Activated B cell treated with CpG ODN at 0.5 μM for 24 hours (primary cell): Measurements from ENCODE around the gene CNTN4. TPM values are rescaled to one million over a fixed set of nuclear protein-coding genes. Genes with fewer than 3 reads are reported as not detected.

Experiments used
- ATAC-seq: fragments of 200-7000 bp; cut with Tn5 transposase; one replicate; pipeline ENCODE4 v1.10.0; 2021; ENCODE audit warnings: low read depth, mild to moderate bottlenecking, moderate library complexity
- CTCF ChIA-PET: fragments of 350-600 bp; sonication (Branson Sonifier 250); formaldehyde crosslinking; loops from one replicate; lab custom pipeline; 2021; ENCODE audit warnings: antibody characterized with exemption; lab: Charles Lee
- POLR2A ChIA-PET: fragments of 350-600 bp; sonication (Branson Sonifier 250); formaldehyde crosslinking; loops from one replicate; lab custom pipeline; 2021; ENCODE audit warnings: antibody characterized with exemption; lab: Charles Lee
- DNase-seq: peaks from one replicate; pipeline ENCODE4 v3.0.0; 2022
- H3K27ac Mint-ChIP-seq: one replicate; pipeline ENCODE4 v1.8.0; 2020; ENCODE audit warnings: mixed read lengths
- H3K27me3 Mint-ChIP-seq: one replicate; pipeline ENCODE4 v1.8.0; 2021; ENCODE audit warnings: mixed read lengths
- H3K36me3 Mint-ChIP-seq: one replicate; pipeline ENCODE4 v1.8.0; 2021; ENCODE audit warnings: low read depth, mixed read lengths
- H3K4me1 Mint-ChIP-seq: one replicate; pipeline ENCODE4 v1.8.0; 2021; ENCODE audit warnings: mixed read lengths
- H3K4me3 Mint-ChIP-seq: one replicate; pipeline ENCODE4 v1.8.0; 2020; ENCODE audit warnings: mild to moderate bottlenecking, mixed read lengths
- H3K9me3 Mint-ChIP-seq: one replicate; pipeline ENCODE4 v1.8.0; 2020; ENCODE audit warnings: mixed read lengths
- intact Hi-C: fragments of 100-400 bp; cut with micrococcal nuclease; formaldehyde crosslinking; loops from one replicate; pipeline ENCODE4 v1.15.1; 2024
- total RNA-seq: library from RNA; stranded (reverse); gene quantifications from 2 replicates; pipeline ENCODE4 v1.2.3, GENCODE V29; 2022
- TF ChIP-seq, protein P1 (sequence below): fragments of 200-600 bp; IDR thresholded peaks from one replicate; pipeline ENCODE4 v1.8.0; 2022; ENCODE audit warnings: antibody characterized with exemption, mild to moderate bottlenecking

Gene CNTN4
- total RNA-seq, 1 donor from 2014 or later, result not detected

DNA sequence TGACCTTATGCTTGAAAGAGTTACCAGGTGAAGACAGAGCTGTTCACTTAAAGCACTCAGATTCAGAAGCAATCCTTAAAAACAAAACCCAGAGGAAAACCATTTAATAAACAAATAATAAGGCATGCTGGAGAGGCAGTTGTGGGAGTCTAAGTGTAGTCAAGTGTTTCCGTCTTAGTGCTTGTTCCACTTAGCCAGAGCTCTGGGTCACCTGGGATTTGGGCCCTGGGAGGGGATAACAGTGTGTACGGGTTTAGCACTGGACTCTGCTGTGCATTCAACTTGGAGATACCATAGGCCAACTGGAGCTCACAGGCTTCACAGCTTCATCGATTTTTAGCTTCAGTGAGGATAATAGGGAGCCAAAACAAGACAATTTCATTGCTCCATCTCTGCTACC, 444.6 kb downstream of the CNTN4 start:
- intact Hi-C loops, result no loop called here
- ChIA-PET CTCF (no interaction called here), POLR2A (no interaction called here)
- DNase-seq (no peak), ATAC-seq (no peak)
- Mint-ChIP-seq H3K4me1 (no peaks in the 10 kb centered on the region), H3K9me3 (peaks cover 2% of the 10 kb centered on the region), H3K27ac (no peak overlapping the region), H3K36me3 (no peaks in the 10 kb centered on the region), H3K4me3 (no peak overlapping the region), H3K27me3 (no peaks in the 10 kb centered on the region)
- TF ChIP-seq, protein P1, sequence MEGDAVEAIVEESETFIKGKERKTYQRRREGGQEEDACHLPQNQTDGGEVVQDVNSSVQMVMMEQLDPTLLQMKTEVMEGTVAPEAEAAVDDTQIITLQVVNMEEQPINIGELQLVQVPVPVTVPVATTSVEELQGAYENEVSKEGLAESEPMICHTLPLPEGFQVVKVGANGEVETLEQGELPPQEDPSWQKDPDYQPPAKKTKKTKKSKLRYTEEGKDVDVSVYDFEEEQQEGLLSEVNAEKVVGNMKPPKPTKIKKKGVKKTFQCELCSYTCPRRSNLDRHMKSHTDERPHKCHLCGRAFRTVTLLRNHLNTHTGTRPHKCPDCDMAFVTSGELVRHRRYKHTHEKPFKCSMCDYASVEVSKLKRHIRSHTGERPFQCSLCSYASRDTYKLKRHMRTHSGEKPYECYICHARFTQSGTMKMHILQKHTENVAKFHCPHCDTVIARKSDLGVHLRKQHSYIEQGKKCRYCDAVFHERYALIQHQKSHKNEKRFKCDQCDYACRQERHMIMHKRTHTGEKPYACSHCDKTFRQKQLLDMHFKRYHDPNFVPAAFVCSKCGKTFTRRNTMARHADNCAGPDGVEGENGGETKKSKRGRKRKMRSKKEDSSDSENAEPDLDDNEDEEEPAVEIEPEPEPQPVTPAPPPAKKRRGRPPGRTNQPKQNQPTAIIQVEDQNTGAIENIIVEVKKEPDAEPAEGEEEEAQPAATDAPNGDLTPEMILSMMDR, result no peak

DNA sequence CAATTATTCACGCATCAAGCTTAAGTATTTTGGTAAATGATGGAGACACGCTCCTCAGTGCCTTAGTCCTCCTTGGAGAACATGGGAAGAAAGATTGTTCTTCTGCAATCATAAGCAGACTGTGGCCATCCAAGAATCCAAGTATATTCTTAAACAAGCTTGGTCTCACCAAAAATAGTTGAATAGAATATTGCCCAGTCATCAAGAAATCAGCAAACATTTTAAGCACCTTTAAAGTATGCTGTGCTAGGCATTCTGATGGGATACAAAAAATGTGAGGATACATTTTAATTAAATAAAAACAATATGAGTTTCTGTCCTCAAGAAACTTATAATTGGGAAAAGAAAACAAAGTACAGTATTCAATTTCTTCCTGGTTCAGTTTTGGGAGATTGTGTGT, 445.5 kb downstream of the CNTN4 start:
- H3K4me3 Mint-ChIP-seq, result no peak overlapping the region
- ChIA-PET CTCF (no interaction called here), POLR2A (no interaction called here)
- no peaks in the 10 kb centered on the region for H3K4me1 Mint-ChIP-seq
- no peak for ATAC-seq
- no peaks in the 10 kb centered on the region for H3K36me3 Mint-ChIP-seq
- H3K9me3 Mint-ChIP-seq, result peaks cover 4% of the 10 kb centered on the region
- intact Hi-C loops, result no loop called here
- DNase-seq, result no peak
- no peaks in the 10 kb centered on the region for H3K27me3 Mint-ChIP-seq
- no peak overlapping the region for H3K27ac Mint-ChIP-seq
- TF ChIP-seq, protein P1, result no peak

DNA sequence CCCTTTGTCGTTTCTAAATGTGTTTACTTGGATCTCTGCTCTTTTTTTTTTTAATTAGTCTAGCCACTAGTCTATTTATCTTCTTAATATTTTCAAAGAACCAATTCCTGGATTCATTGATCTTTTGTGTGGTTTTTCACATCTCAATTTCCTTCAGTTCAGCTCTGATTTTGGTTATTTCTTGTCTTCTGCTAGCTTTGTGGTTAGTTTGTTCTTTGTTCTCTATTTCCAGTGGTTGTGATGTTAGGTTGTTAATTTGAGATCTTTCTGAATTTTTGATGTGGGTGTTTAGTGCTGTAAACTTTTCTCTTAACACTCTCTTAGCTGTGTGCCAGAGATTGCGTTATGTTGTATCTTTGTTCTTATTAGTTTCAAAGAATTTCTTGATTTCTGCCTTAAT, 446.1 kb downstream of the CNTN4 start:
- DNase-seq (no peak), ATAC-seq (no peak)
- no peaks in the 10 kb centered on the region for H3K27me3 Mint-ChIP-seq
- ChIA-PET POLR2A (no interaction called here), CTCF (no interaction called here)
- no peak overlapping the region for H3K4me3 Mint-ChIP-seq
- peaks cover 4% of the 10 kb centered on the region for H3K9me3 Mint-ChIP-seq
- TF ChIP-seq, protein P1, result no peak
- no peaks in the 10 kb centered on the region for H3K4me1 Mint-ChIP-seq
- no peaks in the 10 kb centered on the region for H3K36me3 Mint-ChIP-seq
- no peak overlapping the region for H3K27ac Mint-ChIP-seq
- intact Hi-C loops, result no loop called here

DNA sequence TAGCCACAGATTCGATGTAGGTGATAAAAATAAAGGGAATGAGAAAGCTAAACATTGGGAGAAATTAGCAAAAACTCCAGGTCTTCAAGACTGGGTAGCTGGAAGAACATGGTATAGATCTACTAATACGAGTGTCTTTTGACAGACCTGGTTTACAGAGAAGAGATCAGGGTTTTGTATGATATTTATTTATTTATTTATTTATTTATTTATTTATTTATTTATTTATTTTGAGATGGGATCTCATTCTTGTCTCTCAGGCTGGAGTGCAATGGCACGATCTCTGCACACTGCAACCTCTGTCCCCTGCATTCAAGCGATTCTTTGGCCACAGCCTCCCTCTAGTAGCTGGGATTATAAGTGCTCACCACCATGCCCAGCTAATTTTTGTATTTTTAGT, 448.4 kb downstream of the CNTN4 start:
- DNase-seq, result no peak
- intact Hi-C loops, result no loop called here
- Mint-ChIP-seq H3K36me3 (no peaks in the 10 kb centered on the region), H3K4me3 (no peak overlapping the region), H3K27ac (no peak overlapping the region), H3K4me1 (no peaks in the 10 kb centered on the region), H3K9me3 (peaks cover 9% of the 10 kb centered on the region), H3K27me3 (no peaks in the 10 kb centered on the region)
- ChIA-PET CTCF (no interaction called here), POLR2A (no interaction called here)
- TF ChIP-seq, protein P1, result no peak
- ATAC-seq, result no peak

DNA sequence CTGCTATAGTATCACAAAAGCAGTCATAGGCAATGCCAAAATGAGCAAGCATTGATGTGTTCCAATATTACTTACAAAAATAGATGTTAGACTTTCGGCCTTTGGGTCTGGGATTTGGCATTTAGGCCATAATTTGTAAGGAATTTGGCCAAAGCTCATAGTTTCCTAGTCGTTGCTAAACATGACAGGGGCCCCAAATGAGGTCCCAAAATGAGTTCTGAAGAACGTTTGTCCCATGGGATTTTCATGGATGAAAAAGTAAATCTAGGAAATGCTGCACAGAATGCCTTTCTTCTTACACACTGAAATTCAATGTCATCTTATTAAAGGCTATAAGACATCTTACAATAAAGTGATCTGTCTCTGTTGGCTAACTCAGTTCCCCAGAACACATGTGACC, 456.0 kb downstream of the CNTN4 start:
- intact Hi-C loops, result no loop called here
- POLR2A ChIA-PET, result no interaction called here
- DNase-seq (no peak), ATAC-seq (no peak)
- peaks cover 4% of the 10 kb centered on the region for H3K9me3 Mint-ChIP-seq
- no peaks in the 10 kb centered on the region for H3K4me1 Mint-ChIP-seq
- no peaks in the 10 kb centered on the region for H3K27me3 Mint-ChIP-seq
- no peak overlapping the region for H3K27ac Mint-ChIP-seq
- no peaks in the 10 kb centered on the region for H3K36me3 Mint-ChIP-seq
- TF ChIP-seq, protein P1, result no peak
- no peak overlapping the region for H3K4me3 Mint-ChIP-seq
- CTCF ChIA-PET, result no interaction called here
